GM10847 (cell line): ENCODE results near the gene NUP160.

Source experiments
- POLR2A ChIP-seq: IDR thresholded peaks from 2 replicates; pipeline ENCODE4 v1.6.1; 2011; ENCODE audit not compliant: insufficient read length; ENCODE audit errors: extremely low read depth

NUP160 gene

GRCh38 chr11:47867823-47868222, 19.7 kb upstream of the NUP160 start:
- TF ChIP-seq POLR2A, result no peak

DNA sequence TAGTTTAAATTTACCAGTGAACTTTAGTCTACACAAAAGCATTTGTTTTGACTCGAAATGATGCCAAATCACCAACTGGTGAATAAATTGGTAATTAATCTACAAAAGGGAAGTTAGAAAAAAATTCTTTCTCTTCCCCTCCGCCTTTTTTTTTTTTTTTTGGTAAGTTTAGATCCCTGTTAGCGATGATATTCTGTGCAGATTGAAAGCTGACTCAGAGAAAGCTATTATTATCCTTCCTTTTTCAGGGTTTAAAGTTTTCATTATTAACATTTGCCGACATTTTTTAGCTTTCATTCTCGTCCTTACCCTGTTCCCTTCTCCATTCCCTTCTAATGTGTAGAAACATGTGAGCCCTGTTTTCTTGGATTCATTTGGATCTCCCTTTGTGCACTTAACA, 16.8 kb upstream of the NUP160 start:
- TF ChIP-seq POLR2A, result no peak

GRCh38 chr11:47863898-47864430, 15.8 kb upstream of the NUP160 start:
- no peak for TF ChIP-seq POLR2A

GRCh38 chr11:47863189-47863897, 15.2 kb upstream of the NUP160 start:
- no peak for TF ChIP-seq POLR2A

GRCh38 chr11:47861728-47862127, 13.6 kb upstream of the NUP160 start:
- TF ChIP-seq POLR2A, result no peak

DNA sequence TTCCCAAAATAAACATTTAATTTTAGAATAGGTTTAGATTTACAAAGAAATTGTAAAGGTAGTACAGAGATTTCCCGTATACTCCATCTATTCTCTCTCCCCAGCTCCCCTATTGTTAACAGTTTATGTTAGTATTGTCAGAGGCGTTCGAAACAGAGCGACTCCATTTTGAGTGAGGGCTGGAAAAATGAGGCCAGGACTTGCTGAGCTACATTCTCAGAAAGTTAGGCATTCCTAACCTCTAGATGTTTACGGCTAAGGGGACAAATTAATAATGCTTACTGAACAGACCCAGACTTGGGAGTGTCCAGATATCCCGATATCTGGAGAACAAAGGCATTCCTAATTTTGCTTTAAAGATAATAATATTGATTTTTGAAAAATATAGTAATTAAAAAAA, 12.4 kb upstream of the NUP160 start:
- TF ChIP-seq POLR2A, result no peak

- TF ChIP-seq POLR2A, result no peak
Measured at GRCh38 chr11:47857892-47858543, 9.9 kb upstream of the NUP160 start.

GRCh38 chr11:47857485-47857884, 9.3 kb upstream of the NUP160 start:
- TF ChIP-seq POLR2A, result no peak

GRCh38 chr11:47856186-47856585, 8.0 kb upstream of the NUP160 start:
- TF ChIP-seq POLR2A, result no peak

DNA sequence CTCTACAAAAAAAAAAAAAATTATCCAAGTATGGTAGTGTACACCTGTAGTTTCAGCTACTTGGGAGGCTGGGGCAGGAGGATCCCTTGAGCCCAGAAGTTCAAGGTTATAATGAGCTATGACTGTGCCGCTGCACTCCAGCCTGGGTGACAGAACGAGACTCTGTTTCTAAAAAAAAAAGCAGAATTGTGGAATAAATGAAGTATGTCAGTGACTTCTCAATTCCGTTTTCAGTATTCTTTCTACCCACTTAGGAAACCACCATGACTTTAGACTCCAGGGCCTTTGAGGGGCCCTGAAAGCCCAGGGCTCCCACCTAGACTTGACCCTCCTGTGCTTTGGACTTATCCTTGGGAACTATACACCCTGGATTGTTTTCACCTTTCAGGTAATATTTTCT, 6.5 kb upstream of the NUP160 start:
- TF ChIP-seq POLR2A, result no peak

DNA sequence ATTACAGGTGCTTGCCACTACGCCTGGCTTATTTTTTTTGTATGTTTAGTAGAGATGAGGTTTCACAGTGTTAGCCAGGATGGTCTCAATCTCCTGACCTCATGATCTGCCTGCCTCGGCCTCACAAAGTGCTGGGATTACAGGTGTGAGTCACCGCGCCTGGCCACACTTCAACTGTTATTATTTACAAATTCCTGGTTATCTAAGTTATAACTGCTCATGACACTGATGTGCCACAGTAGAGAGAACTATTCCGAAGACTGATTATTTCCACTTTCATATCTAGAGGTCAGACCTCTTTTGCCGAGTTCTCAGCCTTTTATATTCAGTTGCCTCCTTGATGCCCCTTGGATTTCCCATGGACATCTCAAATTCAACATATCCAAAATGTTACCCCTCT, 3.9 kb upstream of the NUP160 start:
- TF ChIP-seq POLR2A, result no peak

DNA sequence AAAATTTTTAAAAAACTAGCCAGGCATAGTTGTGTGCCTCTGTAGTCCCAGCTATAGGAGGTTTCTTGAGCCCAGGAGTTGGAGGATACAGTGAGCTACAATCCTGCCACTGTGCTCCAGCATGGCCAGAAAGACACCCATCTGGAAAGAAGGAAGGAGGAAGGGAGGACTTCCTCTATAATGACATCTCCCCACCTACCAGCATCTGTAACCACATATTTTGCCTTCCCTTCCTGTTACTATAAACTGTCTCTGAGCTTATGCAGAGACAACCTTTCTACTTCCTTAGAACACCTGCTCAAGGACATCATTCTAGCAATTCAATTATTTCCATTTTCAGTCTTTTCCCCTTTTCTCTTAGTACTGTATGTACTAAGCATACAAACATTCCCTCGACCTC, 2.2 kb upstream of the NUP160 start:
- TF ChIP-seq POLR2A, result no peak

DNA sequence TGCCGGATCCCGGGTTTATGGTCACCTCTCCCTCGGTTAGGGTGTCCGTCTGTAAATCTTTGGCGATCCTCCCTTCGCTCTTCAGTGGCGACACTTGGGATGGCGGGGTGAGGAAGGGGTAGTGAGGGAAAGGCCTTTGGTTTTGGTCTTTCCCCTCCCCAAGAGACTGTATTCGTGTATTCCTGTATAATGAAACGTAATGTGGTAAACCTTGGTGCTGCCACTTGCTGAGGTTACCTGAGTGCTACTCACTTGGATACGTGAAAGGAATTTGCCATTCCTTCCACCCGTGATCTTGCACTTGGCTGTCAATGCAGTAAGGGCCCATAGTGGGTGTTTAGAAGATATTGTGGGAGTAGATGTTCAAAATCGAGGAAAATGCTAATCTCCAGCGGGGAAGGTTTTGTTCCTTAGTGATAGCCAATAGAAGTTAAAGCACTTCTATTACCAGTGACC, 578 bp upstream of the NUP160 start:
- no peak for TF ChIP-seq POLR2A

DNA sequence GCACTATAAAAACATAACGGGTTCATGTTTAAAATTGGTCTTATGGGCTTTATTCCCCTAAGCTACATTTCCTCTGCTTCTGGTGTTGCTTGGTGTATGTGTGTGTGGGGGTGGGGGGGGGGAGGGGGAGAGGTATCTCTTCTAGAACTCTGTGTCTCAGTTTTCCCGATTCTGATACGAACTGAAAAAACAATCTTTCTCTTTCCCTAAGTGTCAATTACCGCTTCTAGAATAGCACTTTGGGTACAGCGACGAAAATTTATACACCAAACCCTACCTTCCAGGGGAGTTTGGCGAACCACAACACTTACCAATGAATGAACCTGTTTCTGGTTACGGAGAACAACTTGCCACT, 636 bp downstream of the NUP160 start:
- TF ChIP-seq POLR2A, result no peak

DNA sequence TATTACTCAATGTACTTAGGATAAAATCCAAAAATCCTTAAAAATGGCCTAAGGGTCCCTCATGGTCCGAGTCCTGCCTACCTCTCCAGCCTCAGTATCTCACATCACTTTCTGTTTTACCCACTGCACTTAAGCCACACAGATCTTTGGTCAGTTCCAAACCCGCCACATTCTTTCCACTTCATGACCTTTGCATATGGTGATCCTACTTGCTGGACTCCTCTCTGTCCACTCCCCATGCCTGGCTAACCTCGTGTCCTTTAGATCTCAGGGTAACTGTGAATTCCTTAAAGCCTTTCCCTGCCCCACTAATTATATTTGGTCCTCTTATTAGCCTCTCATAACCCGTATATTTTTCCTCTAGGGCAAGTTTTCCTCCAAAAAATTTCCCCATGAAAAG, 1.2 kb downstream of the NUP160 start:
- TF ChIP-seq POLR2A, result no peak

DNA sequence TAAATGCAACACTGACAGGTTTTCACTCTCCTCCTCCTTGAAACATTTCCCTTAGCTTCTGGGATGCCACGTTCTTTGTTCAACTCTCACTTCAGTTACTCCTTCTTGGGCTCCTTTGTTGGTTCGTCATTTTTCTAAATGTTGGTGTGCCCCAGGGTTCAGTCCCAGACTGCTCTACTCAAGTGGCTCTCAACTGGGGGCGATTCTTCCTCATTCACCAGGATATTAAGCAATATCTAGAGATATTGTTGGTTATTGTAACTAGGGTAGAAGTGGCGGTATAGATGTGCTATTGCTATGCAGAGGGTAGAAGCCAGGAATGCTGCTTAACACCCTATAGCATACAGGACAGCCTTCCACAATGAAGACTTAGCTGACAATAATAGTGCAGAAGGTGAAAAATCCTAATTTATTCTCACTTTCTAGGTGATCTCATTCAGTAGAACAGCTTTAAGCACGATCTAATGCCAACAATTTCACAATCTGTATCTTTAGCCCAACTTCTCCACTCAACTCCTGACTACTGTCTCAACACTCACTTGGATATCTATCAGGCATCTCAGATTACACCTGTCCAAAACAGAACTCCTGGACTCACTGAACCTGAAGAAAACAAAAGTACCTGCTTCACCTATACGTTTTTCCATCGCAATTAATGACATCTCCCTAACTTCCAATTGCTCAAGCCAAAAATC, 4.6 kb downstream of the NUP160 start:
- no peak for TF ChIP-seq POLR2A

GRCh38 chr11:47842749-47843148, 5.4 kb downstream of the NUP160 start:
- TF ChIP-seq POLR2A, result no peak

GRCh38 chr11:47837929-47838328, 10.2 kb downstream of the NUP160 start:
- no peak for TF ChIP-seq POLR2A
